Karpas-422 (cell line): ENCODE results near the gene PDHA2. TPM values are rescaled to one million over a fixed set of nuclear protein-coding genes. Genes with fewer than 3 reads are reported as not detected.
A peak's percentile ranks its signal among the peaks of the same experiment; 100 is the strongest.

ENCODE experiments used
- DNase-seq: peaks from one replicate; pipeline ENCODE4 v3.0.0-alpha.2; 2015
- H2AFZ ChIP-seq: fragments of 200-600 bp; sonication (generic); 2 replicates; pipeline ENCODE4 v1.6.1; 2014; ENCODE audit warnings: antibody characterized with exemption, low read length, mixed read lengths
- H3K27ac ChIP-seq: fragments of 200-600 bp; sonication (generic); 2 replicates; pipeline ENCODE4 v1.5.1; 2014; ENCODE audit warnings: mild to moderate bottlenecking, low read length, moderate library complexity
- H3K27me3 ChIP-seq: fragments of 200-600 bp; sonication (generic); 2 replicates; pipeline ENCODE4 v1.6.1; 2014; ENCODE audit warnings: low read length, mixed read lengths
- H3K36me3 ChIP-seq: fragments of 200-600 bp; sonication (generic); 2 replicates; pipeline ENCODE4 v1.6.1; 2014; ENCODE audit warnings: low read length, mixed read lengths; ENCODE audit not compliant: insufficient read depth
- H3K4me1 ChIP-seq: fragments of 200-600 bp; sonication (generic); 2 replicates; pipeline ENCODE4 v1.6.1; 2014; ENCODE audit warnings: mild to moderate bottlenecking, low read length, mixed read lengths
- H3K4me2 ChIP-seq: fragments of 200-600 bp; sonication (generic); 2 replicates; pipeline ENCODE4 v1.6.1; 2014; ENCODE audit warnings: low read length, low read depth, mild to moderate bottlenecking; ENCODE audit not compliant: poor library complexity, severe bottlenecking
- H3K4me3 ChIP-seq: fragments of 200-600 bp; sonication (generic); 2 replicates; pipeline ENCODE4 v1.5.1; 2014; ENCODE audit warnings: mild to moderate bottlenecking, antibody characterized with exemption, low read length, mixed read lengths
- H3K79me2 ChIP-seq: fragments of 200-600 bp; sonication (generic); 2 replicates; pipeline ENCODE4 v1.6.1; 2014; ENCODE audit warnings: mild to moderate bottlenecking, low read length, mixed read lengths
- H3K9ac ChIP-seq: fragments of 200-600 bp; sonication (generic); 2 replicates; pipeline ENCODE4 v1.6.0; 2014; ENCODE audit warnings: low read length
- H3K9me2 ChIP-seq: fragments of 200-600 bp; sonication (generic), shearing (Covaris generic); replicated peaks from 2 replicates; pipeline ENCODE4 v1.6.0; 2014; ENCODE audit warnings: mild to moderate bottlenecking, low read length, moderate library complexity; ENCODE audit not compliant: insufficient read depth
- H3K9me3 ChIP-seq: fragments of 300-700, 200-600 bp; sonication (generic); 2 replicates; pipeline ENCODE4 v1.6.1; 2014; ENCODE audit warnings: low read length, mixed read lengths
- H4K20me1 ChIP-seq: fragments of 200-600 bp; sonication (generic); 2 replicates; pipeline ENCODE4 v1.6.1; 2014; ENCODE audit warnings: mild to moderate bottlenecking, antibody characterized with exemption, low read length, low read depth; ENCODE audit not compliant: insufficient read depth
- total RNA-seq: library from RNA; depleted of rRNA; stranded (reverse); fragments of >200 nt; shearing (Covaris generic); gene quantifications from 2 replicates; pipeline ENCODE4 v1.2.3, GENCODE V29; 2014; ENCODE audit warnings: low replicate concordance; rRNA removed

Gene PDHA2
- total RNA-seq: not detected in 2 replicates

DNA sequence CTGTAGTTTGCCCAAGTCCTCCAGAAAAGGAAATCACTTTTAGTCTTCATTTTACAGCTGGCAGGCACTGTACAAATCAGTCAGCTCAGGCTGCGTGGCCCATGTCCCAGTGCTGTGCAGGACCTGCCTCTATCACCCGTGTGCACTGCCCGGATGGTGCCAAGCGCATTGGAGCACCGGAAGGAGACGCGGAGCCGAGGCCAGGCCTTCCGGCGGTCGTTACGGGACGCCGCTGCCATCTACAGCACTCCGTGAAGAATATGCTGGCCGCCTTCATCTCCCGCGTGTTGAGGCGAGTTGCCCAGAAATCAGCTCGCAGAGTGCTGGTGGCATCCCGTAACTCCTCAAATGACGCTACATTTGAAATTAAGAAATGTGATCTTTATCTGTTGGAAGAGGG, at the start of gene PDHA2:
Gene PDHA2 (plus strand): TSS at position 203 of the 400 bp plus-strand sequence. CDS start 58 bp downstream, at position 261.
- DNase-seq: no peak
- no peak within 1 kb of the TSS for H3K4me3 ChIP-seq
- H3K27me3 ChIP-seq: no peaks in the 10 kb centered on the region
- no peak within 1 kb of the TSS for H3K9ac ChIP-seq
- H2AFZ ChIP-seq: no peak within 1 kb of the TSS
- H3K4me1 ChIP-seq: no peaks in the 10 kb centered on the region
- H4K20me1 ChIP-seq: no peaks in the 10 kb centered on the region
- peaks cover 11% of the 10 kb centered on the region for H3K9me3 ChIP-seq
- no peaks in the 10 kb centered on the region for H3K36me3 ChIP-seq
- no peaks in the 10 kb centered on the region for H3K79me2 ChIP-seq
- H3K4me2 ChIP-seq: no peak within 1 kb of the TSS
- no peaks in the 10 kb centered on the region for H3K9me2 ChIP-seq
- H3K27ac ChIP-seq: no peak within 1 kb of the TSS

DNA sequence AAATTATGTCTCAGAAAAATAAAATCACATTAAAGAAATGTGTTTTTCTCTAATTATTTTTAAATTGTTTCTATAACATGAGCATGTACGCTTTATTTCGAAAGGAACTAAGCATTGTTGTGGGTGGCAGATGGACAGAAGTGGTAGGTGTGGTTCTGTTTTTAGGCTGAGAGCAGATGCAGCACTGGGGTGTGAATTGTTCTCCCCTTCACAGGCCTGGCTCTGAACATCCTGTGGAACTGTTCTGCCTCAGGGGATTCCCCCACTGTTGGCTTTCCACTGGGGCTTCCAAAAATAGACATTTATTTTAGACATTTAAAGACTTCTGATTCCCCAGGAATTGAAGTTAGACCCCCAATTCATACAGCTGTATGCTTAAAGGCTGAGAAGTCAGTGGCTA, 41.9 kb upstream of the PDHA2 start:
- no peak overlapping the region for H3K27ac ChIP-seq
- H2AFZ ChIP-seq: no peak overlapping the region
- no peaks in the 10 kb centered on the region for H3K27me3 ChIP-seq
- no peaks in the 10 kb centered on the region for H3K79me2 ChIP-seq
- H3K4me1 ChIP-seq: no peaks in the 10 kb centered on the region
- H3K9ac ChIP-seq: no peak overlapping the region
- H3K4me2 ChIP-seq: no peak overlapping the region
- H3K9me3 ChIP-seq: no peaks in the 10 kb centered on the region; the same call in none of the 2 replicates
- H3K36me3 ChIP-seq: no peaks in the 10 kb centered on the region
- H3K4me3 ChIP-seq: no peak overlapping the region
- H3K9me2 ChIP-seq: no peaks in the 10 kb centered on the region
- H4K20me1 ChIP-seq: no peaks in the 10 kb centered on the region
- no peak for DNase-seq

- H2AFZ ChIP-seq: no peak overlapping the region
- no peak for DNase-seq
- H4K20me1 ChIP-seq: no peaks in the 10 kb centered on the region
- H3K9me2 ChIP-seq: no peaks in the 10 kb centered on the region
- no peaks in the 10 kb centered on the region for H3K4me1 ChIP-seq
- H3K4me3 ChIP-seq: no peak overlapping the region
- no peak overlapping the region for H3K27ac ChIP-seq
- H3K9ac ChIP-seq: no peak overlapping the region
- H3K4me2 ChIP-seq: no peak overlapping the region
- no peaks in the 10 kb centered on the region for H3K36me3 ChIP-seq
- H3K9me3 ChIP-seq: peaks cover 1% of the 10 kb centered on the region
- no peaks in the 10 kb centered on the region for H3K27me3 ChIP-seq
- H3K79me2 ChIP-seq: no peaks in the 10 kb centered on the region
These were observed 41.2 kb upstream of the PDHA2 start for GRCh38 chr4:95798727-95799126.

DNA sequence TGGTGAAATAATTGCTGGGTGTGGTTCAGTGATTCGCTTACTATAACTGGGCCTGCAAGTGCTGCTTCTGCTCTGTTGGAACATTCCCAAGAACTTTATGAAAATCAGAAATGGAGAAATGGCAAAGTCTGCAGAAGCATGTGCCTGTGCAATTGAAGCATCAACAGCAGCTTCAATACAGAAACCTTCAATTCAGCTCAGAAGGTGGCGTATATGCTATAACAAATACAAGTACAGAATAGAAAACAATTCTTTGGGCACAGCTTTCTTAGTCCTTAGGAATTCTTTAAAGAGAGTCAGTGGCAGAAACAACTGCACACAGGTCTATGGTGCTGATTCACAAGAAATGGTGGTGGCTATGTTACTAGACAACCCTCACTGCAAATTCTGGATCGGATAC, 18.0 kb upstream of the PDHA2 start:
- Histone ChIP-seq H3K9ac (no peak overlapping the region), H3K4me2 (no peak overlapping the region), H3K79me2 (no peaks in the 10 kb centered on the region), H2AFZ (no peak overlapping the region), H4K20me1 (no peaks in the 10 kb centered on the region), H3K9me2 (no peaks in the 10 kb centered on the region), H3K36me3 (no peaks in the 10 kb centered on the region), H3K4me3 (no peak overlapping the region), H3K27ac (no peak overlapping the region), H3K9me3 (peaks cover 9% of the 10 kb centered on the region; the same call in 1 of the 2 replicates), H3K27me3 (no peaks in the 10 kb centered on the region), H3K4me1 (no peaks in the 10 kb centered on the region)
- DNase-seq: no peak

- no peak overlapping the region for H3K4me3 ChIP-seq
- H3K9me2 ChIP-seq: no peaks in the 10 kb centered on the region
- no peaks in the 10 kb centered on the region for H4K20me1 ChIP-seq
- no peak overlapping the region for H3K4me2 ChIP-seq
- H3K79me2 ChIP-seq: no peaks in the 10 kb centered on the region
- H3K27me3 ChIP-seq: no peaks in the 10 kb centered on the region
- H3K4me1 ChIP-seq: no peaks in the 10 kb centered on the region
- no peak for DNase-seq
- peaks cover 3% of the 10 kb centered on the region for H3K9me3 ChIP-seq
- no peaks in the 10 kb centered on the region for H3K36me3 ChIP-seq
- H2AFZ ChIP-seq: no peak overlapping the region
- H3K9ac ChIP-seq: no peak overlapping the region
- no peak overlapping the region for H3K27ac ChIP-seq
These were observed 14.3 kb upstream of the PDHA2 start for GRCh38 chr4:95825546-95825945.

DNA sequence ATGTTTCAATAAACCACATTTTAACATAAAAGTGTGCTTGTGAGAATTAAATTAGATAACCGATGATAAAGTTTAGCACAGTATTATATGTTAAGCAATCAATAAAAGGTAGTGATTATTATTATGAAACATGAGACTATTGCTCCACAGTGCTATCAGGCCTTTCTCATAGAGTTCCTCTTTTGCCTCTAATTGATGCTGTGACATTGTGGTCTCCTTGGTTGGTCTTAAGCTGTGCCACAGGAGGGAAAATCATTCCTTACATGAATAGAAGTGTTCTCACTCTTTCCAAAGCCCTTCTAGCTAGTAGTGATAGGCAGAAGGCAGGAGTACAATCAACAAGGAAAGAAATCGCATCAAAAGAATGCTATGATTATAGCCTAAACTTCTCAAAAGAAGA, 9.2 kb upstream of the PDHA2 start:
- no peak overlapping the region for H2AFZ ChIP-seq
- H3K9me2 ChIP-seq: no peaks in the 10 kb centered on the region
- H3K4me3 ChIP-seq: no peak overlapping the region
- no peaks in the 10 kb centered on the region for H4K20me1 ChIP-seq
- no peak overlapping the region for H3K27ac ChIP-seq
- no peak for DNase-seq
- no peaks in the 10 kb centered on the region for H3K27me3 ChIP-seq
- H3K9ac ChIP-seq: no peak overlapping the region
- no peaks in the 10 kb centered on the region for H3K79me2 ChIP-seq
- no peaks in the 10 kb centered on the region for H3K36me3 ChIP-seq
- H3K9me3 ChIP-seq: peaks cover 4% of the 10 kb centered on the region
- no peak overlapping the region for H3K4me2 ChIP-seq
- no peaks in the 10 kb centered on the region for H3K4me1 ChIP-seq

GRCh38 chr4:95831166-95831565, 8.7 kb upstream of the PDHA2 start:
- no peaks in the 10 kb centered on the region for H4K20me1 ChIP-seq
- no peak overlapping the region for H3K4me3 ChIP-seq
- no peak overlapping the region for H3K9ac ChIP-seq
- H2AFZ ChIP-seq: no peak overlapping the region
- H3K9me2 ChIP-seq: no peaks in the 10 kb centered on the region
- H3K79me2 ChIP-seq: no peaks in the 10 kb centered on the region
- no peak for DNase-seq
- no peaks in the 10 kb centered on the region for H3K4me1 ChIP-seq
- H3K36me3 ChIP-seq: no peaks in the 10 kb centered on the region
- H3K9me3 ChIP-seq: peaks cover 3% of the 10 kb centered on the region; the same call in 1 of the 2 replicates
- no peak overlapping the region for H3K27ac ChIP-seq
- H3K4me2 ChIP-seq: no peak overlapping the region
- no peaks in the 10 kb centered on the region for H3K27me3 ChIP-seq

GRCh38 chr4:95833711-95834194, 6.1 kb upstream of the PDHA2 start:
- peaks cover 3% of the 10 kb centered on the region; the same call in 1 of the 2 replicates for H3K9me3 ChIP-seq
- no peaks in the 10 kb centered on the region for H4K20me1 ChIP-seq
- H3K9me2 ChIP-seq: no peaks in the 10 kb centered on the region
- no peak overlapping the region for H3K4me3 ChIP-seq
- no peak overlapping the region for H3K27ac ChIP-seq
- no peaks in the 10 kb centered on the region for H3K27me3 ChIP-seq
- no peaks in the 10 kb centered on the region for H3K79me2 ChIP-seq
- H3K4me2 ChIP-seq: no peak overlapping the region
- DNase-seq: no peak
- no peak overlapping the region for H3K9ac ChIP-seq
- H3K36me3 ChIP-seq: no peaks in the 10 kb centered on the region
- H3K4me1 ChIP-seq: no peaks in the 10 kb centered on the region
- H2AFZ ChIP-seq: no peak overlapping the region

DNA sequence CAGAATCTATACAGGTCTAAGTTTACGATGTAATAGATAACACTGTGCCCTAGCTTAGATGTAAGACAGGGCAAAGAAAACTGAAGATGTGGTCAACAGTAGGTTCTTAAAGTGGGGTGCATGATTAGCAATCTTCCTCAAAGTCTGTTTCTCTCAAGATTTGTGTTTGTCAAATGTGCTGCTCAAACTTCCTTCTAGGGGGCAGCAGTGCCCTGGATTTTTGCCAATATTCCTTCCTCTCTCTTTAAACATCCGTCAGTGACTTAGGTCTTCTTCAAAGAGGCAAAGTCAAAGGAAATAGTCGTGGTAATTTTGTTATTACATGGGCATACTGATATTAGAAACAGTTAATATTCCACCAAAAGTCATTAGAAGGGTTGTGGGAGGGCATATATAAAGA, 4.2 kb upstream of the PDHA2 start:
- no peaks in the 10 kb centered on the region for H3K4me1 ChIP-seq
- H2AFZ ChIP-seq: no peak overlapping the region
- peaks cover 6% of the 10 kb centered on the region for H3K9me3 ChIP-seq
- no peaks in the 10 kb centered on the region for H3K79me2 ChIP-seq
- H3K4me3 ChIP-seq: no peak overlapping the region
- H3K9me2 ChIP-seq: no peaks in the 10 kb centered on the region
- no peaks in the 10 kb centered on the region for H3K27me3 ChIP-seq
- H4K20me1 ChIP-seq: no peaks in the 10 kb centered on the region
- H3K4me2 ChIP-seq: no peak overlapping the region
- DNase-seq: peak; percentile 59
- no peak overlapping the region for H3K9ac ChIP-seq
- H3K36me3 ChIP-seq: no peaks in the 10 kb centered on the region
- H3K27ac ChIP-seq: no peak overlapping the region
